ENCODE measurements around the gene TMEM259.

The TMEM259 gene

DNA sequence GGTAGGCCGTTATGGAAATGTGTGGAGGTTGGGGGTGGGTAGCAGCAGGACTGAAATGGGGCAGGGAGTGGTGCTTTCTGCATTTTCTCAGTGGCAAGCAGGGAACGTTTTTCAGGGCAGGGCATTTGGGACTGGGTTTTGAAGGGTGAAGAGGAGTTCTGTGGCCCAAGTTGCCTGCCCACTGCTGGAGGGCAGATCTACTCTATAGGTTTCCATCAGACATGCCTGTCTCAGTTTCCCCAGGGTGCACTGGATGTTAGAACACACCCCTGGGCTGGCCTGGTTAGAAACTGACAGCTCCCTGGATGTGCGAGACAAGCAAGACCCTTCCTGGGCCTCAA lies 21.6 kb downstream of the TMEM259 start:
- TF ChIP-seq, protein P1, sequence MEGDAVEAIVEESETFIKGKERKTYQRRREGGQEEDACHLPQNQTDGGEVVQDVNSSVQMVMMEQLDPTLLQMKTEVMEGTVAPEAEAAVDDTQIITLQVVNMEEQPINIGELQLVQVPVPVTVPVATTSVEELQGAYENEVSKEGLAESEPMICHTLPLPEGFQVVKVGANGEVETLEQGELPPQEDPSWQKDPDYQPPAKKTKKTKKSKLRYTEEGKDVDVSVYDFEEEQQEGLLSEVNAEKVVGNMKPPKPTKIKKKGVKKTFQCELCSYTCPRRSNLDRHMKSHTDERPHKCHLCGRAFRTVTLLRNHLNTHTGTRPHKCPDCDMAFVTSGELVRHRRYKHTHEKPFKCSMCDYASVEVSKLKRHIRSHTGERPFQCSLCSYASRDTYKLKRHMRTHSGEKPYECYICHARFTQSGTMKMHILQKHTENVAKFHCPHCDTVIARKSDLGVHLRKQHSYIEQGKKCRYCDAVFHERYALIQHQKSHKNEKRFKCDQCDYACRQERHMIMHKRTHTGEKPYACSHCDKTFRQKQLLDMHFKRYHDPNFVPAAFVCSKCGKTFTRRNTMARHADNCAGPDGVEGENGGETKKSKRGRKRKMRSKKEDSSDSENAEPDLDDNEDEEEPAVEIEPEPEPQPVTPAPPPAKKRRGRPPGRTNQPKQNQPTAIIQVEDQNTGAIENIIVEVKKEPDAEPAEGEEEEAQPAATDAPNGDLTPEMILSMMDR (IDR thresholded peaks at IDR 0.05; ENCODE audit: insufficient read depth, low read depth, low read length, missing control alignments): no peak
- no peak overlapping the region for H3K4me3 ChIP-seq (ENCODE audit: low read depth, low read length)
- no peak for DNase-seq (ENCODE audit: low read depth)

DNA sequence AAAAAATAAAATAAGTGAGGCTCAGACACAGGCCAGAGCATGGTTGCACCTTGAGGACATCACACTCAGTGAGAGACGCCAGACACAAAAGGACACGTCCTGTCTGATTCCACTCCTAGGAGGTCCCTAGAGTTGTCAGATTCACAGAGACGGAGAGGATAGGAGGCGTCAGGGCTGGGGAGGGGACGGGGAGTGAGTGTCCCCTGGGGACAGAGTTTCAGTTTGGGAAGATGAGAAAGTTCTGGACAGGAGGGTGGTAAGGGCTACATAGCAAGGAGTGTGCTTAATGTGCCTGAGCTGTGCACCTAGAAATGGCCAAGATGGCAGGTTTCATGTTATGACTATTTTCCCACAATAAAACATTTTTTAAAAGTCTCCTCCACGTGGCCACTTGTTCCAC lies 22.9 kb downstream of the TMEM259 start:
- no peak for DNase-seq (ENCODE audit: low read depth)
- TF ChIP-seq, protein P1 (IDR thresholded peaks at IDR 0.05; ENCODE audit: insufficient read depth, low read depth, low read length, missing control alignments): no peak
- no peak overlapping the region for H3K4me3 ChIP-seq (ENCODE audit: low read depth, low read length)

DNA sequence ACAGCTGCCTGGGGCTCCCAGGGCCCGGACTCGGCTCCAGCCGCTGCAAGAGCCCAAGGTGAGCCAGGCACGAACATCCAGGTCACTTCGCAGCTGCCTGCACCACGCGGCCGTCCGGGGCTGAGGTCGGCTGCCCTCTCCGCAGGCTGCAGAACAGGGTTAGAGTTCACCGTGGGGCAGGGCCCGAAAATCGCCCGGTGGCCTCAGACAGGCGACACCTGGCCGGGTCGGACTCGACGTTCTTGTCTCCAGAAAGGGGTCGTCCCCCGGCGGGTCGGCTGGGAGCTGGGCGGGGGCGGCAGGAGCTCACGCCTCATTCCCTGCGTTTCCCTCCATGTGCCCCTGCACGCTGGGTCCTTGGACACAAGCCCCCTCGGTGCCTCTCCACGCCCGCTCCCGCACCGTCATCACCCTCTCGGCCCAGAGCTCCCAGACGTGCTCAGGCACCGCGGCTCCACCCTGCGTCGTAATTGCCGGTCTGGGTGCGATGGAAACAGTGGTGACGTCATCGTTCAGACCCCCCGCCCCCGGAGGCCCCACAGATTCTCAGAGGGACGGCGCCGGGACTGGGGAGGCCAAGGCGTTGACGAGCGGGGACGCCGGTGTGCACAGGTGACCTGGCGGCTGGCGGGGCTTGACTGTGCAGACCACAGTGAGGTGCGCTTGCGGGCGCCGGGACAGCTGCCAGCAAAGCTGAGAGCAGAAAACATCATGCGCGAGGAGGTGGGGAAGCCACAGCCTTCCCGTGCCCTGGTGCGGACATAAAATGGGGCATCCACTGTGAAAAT lies 24.7 kb downstream of the TMEM259 start:
- TF ChIP-seq, protein P1 (IDR thresholded peaks at IDR 0.05; ENCODE audit: insufficient read depth, low read depth, low read length, missing control alignments): no peak
- H3K4me3 ChIP-seq (ENCODE audit: low read depth, low read length): no peak overlapping the region
- peak; percentile 82 for DNase-seq (ENCODE audit: low read depth)

DNA sequence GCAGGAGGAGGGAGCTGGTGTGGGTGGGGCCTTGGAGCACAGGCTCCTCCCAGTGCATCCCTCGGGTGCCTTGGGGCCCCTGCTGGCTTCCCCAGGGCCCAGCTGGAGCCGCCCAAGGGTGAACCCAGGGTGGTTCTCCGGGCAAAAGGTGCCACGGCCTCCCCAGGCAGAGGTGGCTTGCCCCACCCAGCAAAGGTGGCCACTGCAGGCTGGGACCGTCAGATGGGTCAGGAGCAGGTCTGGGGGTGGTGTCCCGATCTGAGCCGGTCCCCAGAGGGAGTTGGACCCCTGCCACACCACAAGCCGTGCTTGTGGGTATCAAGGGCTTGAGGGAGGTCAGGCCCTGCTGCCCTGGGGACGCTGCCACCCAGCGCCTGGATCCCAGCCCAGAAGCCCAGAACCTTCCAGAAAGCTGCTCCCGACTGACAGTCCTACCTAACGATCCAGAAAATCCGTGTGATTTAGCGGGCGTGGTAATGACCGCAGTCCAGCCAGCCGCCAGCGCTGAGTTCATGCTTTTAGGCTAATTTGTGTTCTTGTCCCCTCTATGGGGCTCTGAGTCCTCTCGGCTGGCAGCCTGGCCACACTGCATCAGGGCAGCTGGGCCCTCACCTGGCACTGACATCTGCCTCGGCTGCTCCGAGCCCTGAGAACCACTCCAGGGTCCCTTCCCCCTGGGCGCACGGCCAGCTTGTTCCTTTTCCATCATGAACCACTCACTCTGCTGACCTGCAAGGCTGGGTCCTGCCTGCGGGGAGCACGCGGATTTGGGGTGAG lies 25.7 kb downstream of the TMEM259 start:
- DNase-seq (ENCODE audit: low read depth): no peak
- TF ChIP-seq, protein P1 (IDR thresholded peaks at IDR 0.05; ENCODE audit: insufficient read depth, low read depth, low read length, missing control alignments): no peak

DNA sequence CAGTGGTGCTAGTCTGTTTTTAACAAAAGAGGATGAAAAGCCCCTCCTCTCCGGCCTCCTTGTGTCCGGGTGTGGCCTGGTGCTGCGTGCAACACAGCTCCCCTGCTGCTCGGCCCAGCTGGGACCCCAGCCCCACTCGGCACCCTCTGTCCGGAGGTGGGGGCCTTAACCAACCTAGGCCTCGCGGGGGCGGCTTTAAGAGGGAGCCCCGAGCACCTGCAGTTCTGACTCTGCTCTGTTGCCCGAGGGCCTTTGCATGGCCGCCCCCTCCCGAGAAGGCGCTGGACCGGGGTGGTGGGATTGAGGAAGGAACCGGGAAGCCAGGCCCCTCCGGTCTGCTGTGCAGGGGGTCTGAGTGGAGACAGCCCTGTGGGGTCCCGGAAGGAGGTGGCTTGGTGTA lies 26.4 kb downstream of the TMEM259 start:
- H3K4me3 ChIP-seq (ENCODE audit: low read depth, low read length): no peak overlapping the region
- TF ChIP-seq, protein P1 (IDR thresholded peaks at IDR 0.05; ENCODE audit: insufficient read depth, low read depth, low read length, missing control alignments): no peak
- no peak for DNase-seq (ENCODE audit: low read depth)

More for the DNA sequence above, 25.7 kb downstream of the TMEM259 start:
- no peak overlapping the region for H3K4me3 ChIP-seq (ENCODE audit: low read depth, low read length)

DNA sequence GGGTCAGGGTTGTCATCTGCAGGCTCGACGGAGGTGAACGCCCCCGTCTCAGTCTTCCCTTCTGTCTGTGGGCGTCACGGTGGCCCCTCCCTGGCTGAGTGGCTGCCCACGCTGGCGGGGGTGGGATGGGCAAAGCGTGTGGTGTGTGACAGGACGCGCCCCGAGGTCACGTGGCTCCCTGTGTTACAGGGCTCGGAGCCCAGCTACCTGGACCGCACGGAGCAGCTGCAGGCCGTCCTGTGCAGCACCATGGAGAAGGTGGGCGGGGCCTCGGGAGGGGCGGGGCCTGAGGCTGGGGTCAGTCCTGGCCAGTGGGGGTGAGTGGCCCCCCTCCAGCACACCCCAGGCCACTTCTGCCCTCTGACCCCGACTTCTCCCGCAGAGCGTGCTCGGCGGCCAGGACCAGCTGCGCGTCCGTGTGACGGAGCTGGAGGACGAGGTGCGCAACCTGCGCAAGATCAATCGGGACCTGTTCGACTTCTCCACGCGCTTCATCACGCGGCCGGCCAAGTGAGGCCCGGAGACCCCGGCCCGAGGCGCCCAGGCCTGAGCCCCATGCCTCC lies 27.0 kb downstream of the TMEM259 start:
- DNase-seq (ENCODE audit: low read depth): no peak
- TF ChIP-seq, protein P1 (IDR thresholded peaks at IDR 0.05; ENCODE audit: insufficient read depth, low read depth, low read length, missing control alignments): no peak
- no peak overlapping the region for H3K4me3 ChIP-seq (ENCODE audit: low read depth, low read length)
